Stimulated activated CD8-positive, alpha-beta memory T cell treated with anti-CD3 and anti-CD28 coated beads, Interleukin-12 subunit alpha, Interleukin-12 subunit beta, amount 100 ng/mL, for 4 hours (primary cell): Measurements from ENCODE around the gene U2AF2.
A peak's percentile ranks its signal among the peaks of the same experiment; 100 is the strongest.

Experiments used
- DNase-seq: peaks from one replicate; pipeline ENCODE4 v3.0.0-alpha.2; 2020; ENCODE audit warnings: low read depth

U2AF2 gene

DNA sequence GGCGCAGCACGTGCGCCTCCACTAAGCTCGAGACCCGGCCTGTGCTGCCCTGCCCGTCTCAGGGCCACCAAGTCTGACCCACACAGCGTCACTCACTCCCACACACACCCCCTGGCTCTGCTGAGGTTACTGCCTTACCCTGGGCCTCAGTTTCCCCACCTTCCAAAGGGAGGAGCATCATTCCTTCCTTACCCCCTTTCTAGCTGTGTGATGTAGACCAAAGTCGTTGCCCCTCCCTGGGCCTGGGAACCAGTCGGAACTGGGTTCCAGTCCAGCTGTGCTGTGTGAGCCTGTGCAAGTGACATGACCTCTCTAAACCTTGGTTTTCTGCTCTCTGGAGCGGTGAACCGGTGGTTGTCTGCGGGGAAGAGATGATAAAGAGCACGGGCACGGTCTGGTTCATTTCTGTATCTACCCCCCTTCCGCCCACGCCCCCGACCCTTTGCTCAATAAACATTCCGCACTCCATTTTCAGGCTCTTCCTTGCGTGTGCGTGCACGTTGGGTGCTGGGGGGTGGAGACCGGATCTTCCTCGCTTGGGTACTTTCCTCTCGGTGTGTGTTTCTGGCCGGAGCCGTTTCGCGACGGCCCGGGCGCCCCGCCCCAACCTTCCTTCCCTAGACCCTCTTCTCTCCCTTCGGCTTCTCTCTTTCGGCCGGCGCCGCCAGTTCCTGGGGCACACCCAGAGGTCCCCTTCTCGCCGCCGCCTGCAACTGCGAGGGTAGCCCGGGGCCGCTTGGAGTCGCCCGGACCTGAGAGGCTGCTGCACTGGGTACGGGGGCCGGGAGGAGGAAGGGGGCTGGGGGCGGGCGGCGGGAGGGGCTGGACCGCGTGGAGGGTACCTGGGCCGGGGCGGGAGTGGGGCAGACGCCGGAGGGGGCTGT lies 11.6 kb upstream of the U2AF2 start, which contains the start of gene ZNF581:
Gene ZNF581 (plus strand): TSS at position 647 of the 884 bp plus-strand sequence. CDS start 923 bp downstream, outside the sequence.
- peak; percentile 70 for DNase-seq

DNA sequence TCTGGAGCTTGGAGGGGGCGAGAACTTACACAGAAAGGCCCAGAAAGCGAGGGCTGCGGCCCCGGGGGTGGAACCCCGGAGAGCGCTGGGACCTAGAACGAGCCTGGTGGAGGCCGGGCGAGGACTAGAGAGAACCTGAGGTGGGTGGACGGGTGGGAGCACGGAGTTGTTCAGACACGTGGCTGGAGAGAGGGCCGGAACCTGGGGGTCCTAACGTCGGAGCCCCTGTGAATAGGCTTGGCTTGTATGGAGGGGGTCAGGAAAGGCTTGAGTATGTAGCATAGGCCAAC lies 11.0 kb upstream of the U2AF2 start:
- DNase-seq = no peak

DNA sequence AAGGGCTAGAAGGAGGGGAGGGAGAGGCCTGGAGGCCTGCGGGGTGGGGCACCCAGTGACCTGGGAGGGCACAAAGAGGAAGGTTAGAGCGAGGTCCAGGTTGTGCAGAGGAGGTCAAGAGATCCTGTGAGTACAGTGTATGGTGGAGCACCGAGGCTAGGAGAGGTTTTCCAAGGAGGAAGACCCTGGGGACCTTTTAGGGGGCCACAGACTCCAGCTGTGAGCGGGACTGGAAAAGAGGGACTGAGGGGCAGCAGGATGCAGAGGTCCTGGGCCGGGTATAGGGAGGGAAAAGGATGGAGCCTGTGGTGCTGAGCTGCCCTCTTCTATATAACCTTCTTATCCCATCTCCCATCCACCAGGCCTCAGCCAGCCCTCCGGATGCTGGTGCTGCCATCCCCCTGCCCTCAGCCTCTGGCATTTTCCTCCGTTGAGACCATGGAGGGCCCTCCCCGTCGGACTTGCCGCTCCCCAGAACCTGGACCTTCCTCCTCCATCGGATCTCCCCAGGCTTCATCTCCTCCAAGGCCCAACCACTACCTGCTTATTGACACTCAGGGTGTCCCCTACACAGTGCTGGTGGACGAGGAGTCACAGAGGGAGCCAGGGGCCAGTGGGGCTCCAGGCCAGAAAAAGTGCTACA lies 10.5 kb upstream of the U2AF2 start:
- no peak for DNase-seq

DNA sequence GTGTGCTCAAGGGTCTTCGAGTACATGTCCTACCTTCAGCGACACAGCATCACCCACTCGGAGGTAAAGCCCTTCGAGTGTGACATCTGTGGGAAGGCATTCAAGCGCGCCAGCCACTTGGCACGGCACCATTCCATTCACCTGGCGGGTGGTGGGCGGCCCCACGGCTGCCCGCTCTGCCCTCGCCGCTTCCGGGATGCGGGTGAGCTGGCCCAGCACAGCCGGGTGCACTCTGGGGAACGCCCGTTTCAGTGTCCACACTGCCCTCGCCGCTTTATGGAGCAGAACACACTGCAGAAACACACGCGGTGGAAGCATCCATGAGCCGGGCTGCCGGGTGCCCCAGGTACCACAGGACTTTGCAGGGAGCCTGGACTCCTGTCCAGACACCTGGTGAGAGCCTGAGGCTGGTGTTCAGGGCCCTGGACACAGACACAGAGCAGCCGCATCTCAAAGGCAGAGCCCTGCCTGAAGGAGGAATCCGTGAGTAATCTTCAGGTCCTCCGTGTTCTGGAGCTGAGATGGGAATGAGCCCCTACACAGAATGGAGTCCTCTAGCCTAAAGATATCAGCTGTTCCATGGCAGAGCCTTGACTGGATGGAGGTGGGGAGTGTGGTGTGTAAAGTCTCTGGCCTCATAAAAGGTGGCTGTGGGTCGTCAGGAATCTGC lies 9.9 kb upstream of the U2AF2 start:
- DNase-seq = no peak

DNA sequence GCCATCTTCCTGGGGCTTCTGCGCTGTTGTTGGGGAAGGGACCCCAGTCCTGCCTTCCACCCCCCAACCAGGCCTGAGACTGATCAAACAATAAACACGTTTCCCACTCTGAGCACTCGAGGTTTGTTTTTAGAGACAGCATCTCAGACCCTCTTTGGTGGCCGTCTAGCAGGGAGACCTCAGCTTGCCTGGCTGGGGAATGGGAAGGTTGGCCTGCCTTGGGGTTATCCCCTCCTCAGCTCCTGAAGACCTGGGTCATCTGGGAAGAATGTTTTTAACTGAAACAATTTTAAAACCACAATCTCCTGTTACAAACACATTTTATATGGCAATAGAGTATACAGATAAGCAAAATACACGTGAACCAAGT lies 9.3 kb upstream of the U2AF2 start:
- DNase-seq = no peak

DNA sequence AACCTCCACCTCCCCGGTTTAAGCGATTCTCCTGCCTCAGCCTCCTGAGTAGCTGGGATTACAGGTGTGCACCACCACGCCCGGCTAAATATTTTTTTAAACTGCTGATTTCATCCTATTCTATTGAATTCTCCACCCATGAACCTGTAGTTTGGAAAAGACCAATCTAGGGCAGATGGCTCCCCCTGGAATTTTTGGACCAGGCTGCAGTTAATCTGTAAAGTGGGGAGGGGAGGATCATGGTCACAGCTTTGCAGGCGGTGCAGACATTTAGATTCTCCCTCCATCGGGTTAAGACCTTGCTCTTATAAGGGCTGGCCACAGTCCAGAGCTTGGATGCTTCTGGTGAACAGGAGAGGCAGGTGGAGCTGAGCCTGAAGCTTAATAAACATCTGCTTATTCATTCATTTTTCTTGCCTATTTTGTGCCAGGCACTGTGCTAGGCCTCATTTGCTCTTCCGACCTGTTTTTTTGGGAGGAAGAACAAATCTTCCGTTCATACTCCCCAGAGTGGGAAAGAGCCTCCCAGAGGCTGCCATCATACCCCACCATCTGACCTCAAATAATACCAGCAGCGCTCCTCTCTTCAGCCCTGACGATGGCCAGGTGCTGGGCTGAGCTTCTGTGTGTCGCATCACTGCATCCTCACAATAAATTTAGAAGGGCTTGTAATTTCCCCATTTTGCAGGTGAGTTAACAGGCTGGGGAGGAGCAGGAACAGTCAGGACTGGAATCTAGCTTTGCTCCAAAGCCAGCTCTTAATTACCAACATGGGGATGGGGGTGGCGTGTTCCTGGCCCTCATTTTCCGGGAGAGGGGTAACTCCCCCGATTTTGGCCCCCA lies 7.7 kb upstream of the U2AF2 start:
- DNase-seq = no peak

DNA sequence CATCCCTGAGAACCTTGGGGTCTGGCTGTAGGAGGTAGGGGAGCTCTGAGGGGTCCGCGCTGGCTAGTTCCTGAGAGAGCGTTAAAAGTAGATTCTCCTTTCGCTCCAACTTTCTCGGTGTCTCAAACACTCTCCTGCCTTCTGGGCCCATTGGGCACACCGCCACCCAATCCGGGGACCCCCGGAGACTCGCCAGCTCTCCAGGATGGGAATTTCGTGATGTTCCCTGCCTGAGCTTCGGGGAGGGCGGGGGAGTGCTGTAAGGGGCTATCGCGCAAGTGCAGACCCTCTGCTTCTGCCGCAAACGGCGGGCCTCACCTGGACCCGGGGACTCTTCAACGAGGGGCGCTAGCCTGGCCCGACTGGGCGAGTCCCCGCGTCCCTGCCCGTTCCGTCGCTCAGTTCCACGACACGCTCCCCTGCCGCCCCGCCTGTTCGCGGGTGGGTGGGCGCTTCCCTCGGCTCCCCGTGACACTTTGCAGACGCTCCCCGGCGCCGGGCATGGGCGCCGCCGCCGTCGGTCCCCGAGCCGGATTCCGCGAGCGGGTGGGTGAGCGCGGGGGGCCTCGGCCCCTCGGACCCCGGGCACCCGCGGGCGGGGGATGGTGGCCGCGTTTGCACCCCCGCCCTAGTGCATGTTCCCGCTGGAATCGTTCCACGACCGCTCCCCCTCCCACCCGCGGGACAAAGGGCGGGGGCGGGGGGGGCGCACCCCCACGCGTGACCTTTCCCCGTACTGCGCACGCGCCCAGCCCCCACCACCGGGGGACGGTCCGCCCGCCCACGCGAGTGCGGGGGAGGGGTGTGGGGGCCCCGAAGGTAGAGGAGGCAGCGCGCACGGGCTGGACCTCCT lies 6.9 kb upstream of the U2AF2 start, which contains the start of gene CCDC106:
Gene CCDC106 (plus strand): TSS at position 481 of the 853 bp plus-strand sequence. CDS start 835 bp downstream, outside the sequence.
- DNase-seq = peak; percentile 38

DNA sequence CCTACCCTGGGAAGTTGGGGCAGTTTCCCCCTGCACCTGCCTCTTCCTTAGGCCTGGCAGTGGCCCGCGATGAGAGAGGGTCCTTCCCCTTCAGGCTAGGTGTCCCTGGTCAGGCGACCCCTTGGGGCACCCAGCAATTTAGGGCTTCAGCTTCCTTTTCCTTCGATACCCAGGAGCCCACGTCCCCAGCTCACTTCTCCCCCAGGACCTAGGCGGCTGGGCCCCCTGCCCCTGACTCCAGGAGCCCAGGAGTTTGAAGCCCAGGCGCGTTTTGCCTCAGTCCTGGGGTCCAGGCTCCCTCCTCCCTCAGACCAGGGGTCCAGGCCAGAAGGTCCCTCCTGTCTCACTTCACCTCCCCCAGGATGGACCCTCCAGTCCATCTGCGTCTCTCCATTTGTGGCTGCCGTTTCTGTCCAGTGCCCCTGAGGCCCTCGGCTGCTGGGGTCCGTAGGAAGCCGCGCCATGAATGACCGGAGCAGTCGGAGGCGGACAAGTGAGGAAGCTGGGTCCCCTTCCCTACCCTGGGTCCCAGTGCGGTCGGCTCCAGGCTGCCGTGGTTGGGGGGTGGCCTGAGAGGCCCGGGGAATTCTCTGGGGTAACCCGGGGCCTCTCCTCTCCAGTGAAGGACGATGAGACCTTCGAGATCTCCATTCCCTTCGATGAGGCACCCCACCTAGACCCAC lies 6.1 kb upstream of the U2AF2 start:
- DNase-seq = no peak

DNA sequence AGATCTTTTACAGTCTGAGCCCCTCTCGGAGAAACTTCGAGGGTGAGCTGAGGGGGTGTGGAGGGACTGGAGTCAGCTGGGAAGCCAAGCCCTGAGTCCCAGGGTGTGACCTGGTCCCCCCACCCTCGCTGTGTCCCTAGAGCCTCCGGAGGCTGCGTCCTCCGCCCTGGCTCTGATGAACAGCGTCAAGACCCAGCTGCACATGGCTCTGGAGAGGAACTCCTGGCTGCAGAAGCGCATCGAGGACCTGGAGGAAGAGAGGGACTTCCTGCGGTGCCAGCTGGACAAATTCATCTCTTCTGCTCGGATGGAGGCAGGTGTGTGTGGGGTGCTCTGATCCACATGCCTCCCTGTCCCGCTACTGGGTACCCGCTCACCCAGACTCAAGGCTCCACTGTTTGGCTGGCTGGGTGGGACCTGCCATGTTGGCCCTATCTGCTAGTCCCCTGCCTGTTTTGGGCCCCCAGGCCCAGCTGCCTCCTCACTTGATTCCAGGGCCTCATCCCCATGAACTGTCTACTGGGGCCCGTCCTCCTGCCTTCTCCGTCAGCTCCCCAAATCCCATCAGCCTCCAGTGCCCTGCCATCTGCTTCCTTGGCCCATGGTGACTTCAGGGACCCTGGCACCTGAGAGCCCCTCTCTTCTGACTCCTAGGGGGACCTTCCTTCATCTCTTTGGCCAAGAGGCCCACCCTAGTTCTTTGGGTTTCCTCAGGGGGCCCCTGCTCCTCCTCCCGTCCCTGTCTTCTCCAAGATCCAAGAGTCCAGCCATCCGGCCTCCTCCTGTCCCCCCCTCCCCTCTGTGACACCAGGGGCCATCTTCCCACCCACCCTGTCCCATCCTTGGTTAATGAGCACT lies 5.3 kb upstream of the U2AF2 start:
- no peak for DNase-seq

DNA sequence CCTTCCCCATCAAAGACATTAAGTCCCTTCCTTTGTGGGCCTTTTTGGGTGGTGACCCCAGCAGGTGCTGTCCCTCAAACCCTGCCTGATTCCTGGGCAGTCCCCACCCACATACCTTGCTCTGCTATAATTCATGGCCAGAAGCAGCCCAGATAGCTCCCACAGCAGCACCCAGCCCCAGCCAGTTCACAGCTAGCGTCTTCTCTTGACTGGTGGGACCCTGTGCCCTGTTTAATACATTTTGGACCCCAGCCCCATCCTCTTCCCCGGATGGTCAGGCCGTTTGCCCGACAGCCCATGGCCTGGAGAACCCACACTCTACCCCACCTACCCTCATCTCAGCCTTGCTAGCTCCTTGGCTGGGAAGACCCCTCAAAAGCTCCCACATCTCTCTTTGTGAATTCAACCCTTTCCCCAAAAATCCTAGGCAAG lies 4.7 kb upstream of the U2AF2 start:
- no peak for DNase-seq

DNA sequence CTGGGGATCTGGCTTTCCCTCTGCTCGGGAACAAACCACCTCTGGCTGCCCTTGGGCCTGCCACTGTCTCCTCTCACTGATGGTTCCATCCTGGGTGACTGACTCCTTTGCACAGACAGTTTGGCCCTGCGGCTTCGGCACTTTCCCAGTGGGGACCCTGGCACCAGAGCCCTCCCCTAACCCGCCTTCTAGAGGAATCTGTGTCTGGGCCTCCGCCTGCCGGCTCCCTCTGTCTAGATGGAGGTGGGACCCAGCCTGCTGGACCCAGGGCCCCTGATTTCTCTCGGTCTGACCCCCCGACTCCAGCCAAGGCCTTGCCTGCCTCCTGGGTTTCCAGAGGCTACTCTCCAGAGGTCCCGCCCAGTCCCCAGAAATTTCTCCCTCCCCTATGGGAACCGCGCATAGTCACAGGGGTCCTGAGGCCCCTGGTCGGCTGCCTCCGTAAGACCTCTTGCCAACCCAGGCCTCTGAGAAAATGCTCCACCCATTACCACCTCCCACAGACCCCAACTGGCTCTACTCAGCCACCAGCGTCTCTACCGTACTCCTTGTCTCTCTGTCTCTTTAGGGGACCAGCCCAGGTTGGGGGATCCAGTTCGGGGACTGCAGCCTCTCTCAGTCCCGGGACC lies 4.1 kb upstream of the U2AF2 start:
- DNase-seq = no peak

DNA sequence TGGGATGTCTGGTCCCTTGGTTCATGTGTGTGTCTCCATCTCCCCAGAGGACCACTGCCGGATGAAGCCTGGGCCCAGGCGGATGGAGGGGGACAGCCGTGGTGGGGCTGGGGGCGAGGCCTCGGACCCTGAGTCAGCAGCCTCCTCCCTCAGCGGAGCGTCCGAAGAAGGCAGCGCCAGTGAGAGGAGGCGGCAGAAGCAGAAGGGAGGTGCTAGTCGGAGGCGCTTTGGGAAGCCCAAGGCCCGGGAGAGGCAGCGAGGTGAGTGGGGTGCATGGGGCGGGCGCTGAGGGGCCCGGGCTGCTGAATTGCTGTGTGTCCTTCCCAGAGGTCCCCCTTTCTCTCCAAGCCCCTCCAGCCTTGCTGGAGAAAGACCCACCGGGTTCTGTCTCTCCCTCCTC lies 3.6 kb upstream of the U2AF2 start:
- DNase-seq = no peak

DNA sequence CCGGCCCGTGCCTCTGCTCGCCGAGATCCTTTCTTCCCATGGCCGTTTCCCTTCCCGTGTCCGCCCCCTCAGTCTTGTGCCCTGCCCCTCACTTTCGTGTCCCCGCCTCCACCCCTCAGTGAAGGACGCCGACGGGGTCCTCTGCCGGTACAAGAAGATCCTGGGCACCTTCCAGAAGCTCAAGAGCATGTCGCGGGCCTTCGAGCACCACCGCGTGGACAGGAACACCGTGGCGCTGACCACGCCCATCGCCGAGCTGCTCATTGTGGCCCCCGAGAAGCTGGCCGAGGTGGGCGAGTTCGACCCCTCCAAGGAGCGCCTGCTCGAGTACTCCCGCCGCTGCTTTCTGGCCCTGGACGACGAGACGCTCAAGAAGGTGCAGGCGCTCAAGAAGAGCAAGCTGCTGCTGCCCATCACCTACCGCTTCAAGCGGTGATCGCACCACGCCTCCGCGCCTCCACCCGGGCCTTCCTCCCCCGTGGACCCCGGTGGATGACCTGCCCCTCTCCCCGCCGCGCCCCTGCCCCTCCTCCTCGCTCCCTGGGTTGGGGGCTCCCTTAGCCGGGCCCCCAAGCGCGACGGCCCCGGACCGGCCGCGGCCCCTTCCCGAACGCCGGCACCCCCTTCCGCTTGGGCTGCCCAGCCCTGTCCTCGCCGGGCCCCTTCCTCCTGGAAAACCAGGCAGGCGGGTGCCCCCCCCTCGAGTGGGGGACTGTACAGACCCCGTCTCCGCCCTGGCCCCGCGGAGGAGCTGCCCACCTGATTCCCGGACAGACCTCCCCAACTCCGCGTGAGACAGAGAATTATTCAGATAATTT lies 2.3 kb upstream of the U2AF2 start:
- no peak for DNase-seq

DNA sequence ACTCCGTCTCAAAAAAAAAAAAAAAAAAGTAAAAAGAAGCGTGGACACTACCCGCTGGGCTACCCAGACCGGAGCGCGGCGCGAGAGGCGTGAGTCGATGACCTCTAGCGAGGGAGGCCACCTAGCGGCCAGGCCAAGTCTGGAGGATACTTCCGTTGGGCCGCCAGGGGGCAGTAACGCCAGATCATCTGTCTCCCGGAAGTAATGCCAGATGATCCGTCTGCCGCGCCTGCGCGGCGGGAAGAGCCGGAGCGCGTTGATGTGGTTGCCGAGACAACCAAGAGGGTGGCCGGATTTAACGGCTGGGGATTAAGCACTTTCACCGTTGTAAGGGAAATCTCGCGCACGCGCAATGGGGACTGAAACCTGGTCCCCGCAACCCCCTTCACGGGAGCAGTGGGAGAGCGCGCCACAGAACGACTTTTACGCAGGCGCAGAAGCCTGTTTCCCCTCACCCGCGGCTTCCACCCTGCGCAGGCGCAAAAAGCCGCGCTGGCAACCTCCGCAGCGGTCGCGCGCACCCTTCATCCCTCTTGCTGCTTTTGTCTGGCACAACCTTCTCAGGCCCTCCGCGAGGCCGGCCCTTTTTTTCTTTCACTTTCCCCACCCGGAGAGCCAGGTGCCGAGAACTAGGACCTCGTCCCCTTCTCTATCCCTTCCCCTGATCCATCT lies 1.0 kb upstream of the U2AF2 start:
- DNase-seq = peak; percentile 99

DNA sequence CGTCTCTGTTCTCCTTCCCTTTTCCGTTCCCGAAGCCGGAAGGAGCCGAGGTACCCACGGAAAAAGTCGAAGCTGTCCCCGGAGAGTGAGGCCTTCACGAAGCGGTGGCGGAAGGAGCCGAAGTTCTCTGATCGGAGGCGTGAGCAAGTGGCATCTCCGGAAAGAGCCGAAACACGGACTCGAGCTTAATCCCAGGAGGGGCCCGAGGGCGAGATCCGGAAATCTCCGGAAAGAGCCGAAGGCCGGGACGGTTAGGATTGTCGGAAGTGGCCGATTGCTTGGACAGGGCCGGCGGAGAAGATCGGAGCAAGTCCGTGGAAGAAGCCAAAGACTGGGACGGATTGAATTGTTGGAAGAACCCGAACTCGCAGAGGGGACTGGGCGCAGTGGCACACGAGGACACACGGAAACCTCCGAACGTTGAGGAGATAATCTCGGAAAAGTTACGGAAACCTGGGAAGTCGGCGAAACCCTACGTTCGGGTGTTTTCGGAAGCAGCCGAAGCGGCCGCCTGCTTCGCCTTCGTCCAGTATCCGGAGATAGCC lies 440 bp upstream of the U2AF2 start:
- DNase-seq = peak; percentile 94

DNA sequence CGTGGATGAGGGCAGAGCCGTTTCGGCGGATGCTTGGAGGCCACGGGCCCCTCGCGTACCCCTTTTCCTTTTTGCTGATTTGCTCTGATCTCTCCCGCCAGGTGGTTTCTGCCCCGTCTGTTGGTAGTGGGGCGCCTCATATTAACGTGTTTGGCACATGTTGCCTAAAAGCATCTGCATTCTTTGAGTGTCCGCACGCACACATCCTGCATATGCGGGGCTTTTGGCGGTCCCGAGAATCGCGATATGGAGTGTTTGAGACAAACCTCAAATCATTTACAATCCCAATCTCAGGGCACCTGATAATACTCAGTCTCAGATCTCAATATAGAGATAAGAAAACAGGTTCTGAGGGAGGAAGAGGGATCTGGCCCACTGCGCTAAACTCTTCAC lies 809 bp downstream of the U2AF2 start:
- DNase-seq = no peak

DNA sequence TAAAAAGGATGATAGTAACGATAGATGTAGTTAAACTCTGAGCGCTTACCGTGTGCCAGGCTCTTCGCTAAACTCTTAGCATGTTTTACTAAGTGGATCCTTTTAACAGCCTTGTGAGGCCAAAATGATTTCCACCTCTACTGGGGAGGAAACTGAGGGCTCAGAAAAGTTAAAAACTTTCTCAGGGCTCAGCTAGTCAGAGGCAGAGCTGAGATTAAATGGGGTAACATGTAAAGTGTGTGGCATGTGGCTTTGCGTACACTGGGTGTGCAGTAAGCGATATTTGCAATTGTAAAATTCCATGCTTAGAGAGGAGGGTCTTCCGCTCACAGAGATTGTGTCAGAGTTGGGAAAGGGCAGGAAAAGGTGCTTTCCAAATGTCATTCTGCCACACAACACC lies 1.7 kb downstream of the U2AF2 start:
- DNase-seq = no peak
